NCI-H187 (cell line): Measurements from ENCODE around the gene MCF2L.

Experiments
- DNase-seq, 2 experiments: peaks; one replicate each; lab custom pipeline; 2025; lab: John Stamatoyannopoulos, UW

Gene MCF2L

GRCh38 chr13:112965573-112966115, 3.4 kb upstream of the MCF2L start:
- no peak for DNase-seq

- DNase-seq = no peak
Observed at GRCh38 chr13:112966776-112967175, 2.2 kb upstream of the MCF2L start.

- no peak for DNase-seq
Observed at GRCh38 chr13:112967686-112968379, 1.2 kb upstream of the MCF2L start.

GRCh38 chr13:112968380-112968909, 569 bp upstream of the MCF2L start:
- peak; percentile 81 to 86 for DNase-seq

GRCh38 chr13:112969692-112970338, 801 bp downstream of the MCF2L start:
- DNase-seq = no peak

GRCh38 chr13:112970552-112971287, 1.7 kb downstream of the MCF2L start:
- DNase-seq = no peak

GRCh38 chr13:112971288-112971643, 2.3 kb downstream of the MCF2L start:
- DNase-seq = no peak

- DNase-seq = no peak
Observed at GRCh38 chr13:112972258-112972657, 3.2 kb downstream of the MCF2L start.

GRCh38 chr13:112972867-112973576, 4.0 kb downstream of the MCF2L start:
- peak; percentile 63 to 86 for DNase-seq

GRCh38 chr13:112973577-112973951, 4.5 kb downstream of the MCF2L start:
- peak; percentile 32 to 68 for DNase-seq

- no peak for DNase-seq
Observed at GRCh38 chr13:112974125-112974524, 5.1 kb downstream of the MCF2L start.

GRCh38 chr13:112974671-112975070, 5.7 kb downstream of the MCF2L start:
- DNase-seq = no peak

GRCh38 chr13:112975401-112975939, 6.5 kb downstream of the MCF2L start:
- DNase-seq = no peak

- DNase-seq = no peak
Observed at GRCh38 chr13:112976526-112976925, 7.5 kb downstream of the MCF2L start.

- DNase-seq = no peak
Observed at GRCh38 chr13:112977091-112977490, 8.1 kb downstream of the MCF2L start.

- no peak for DNase-seq
Observed at GRCh38 chr13:112977525-112977924, 8.5 kb downstream of the MCF2L start.

GRCh38 chr13:112978561-112979405, 9.8 kb downstream of the MCF2L start:
- DNase-seq = no peak

GRCh38 chr13:112979406-112979902, 10.4 kb downstream of the MCF2L start:
- no peak for DNase-seq

GRCh38 chr13:112980434-112980833, 11.4 kb downstream of the MCF2L start:
- no peak for DNase-seq

- no peak for DNase-seq
Observed at GRCh38 chr13:112981451-112981850, 12.4 kb downstream of the MCF2L start.
